HepG2 (cell line): ENCODE data around the gene PPP1CB. TPM values are rescaled to one million over a fixed set of nuclear protein-coding genes. Genes with fewer than 3 reads are reported as not detected.

Source experiments
- ARNT2 ChIP-seq: sonication (generic); formaldehyde crosslinking; IDR thresholded peaks from 2 replicates; pipeline ENCODE4 v1.8.0; 2022; ENCODE audit warnings: mild to moderate bottlenecking, low read depth, missing genetic modification reagents, moderate library complexity
- DMAP1 ChIP-seq: IDR thresholded peaks from 2 replicates; pipeline ENCODE4 v1.6.1; 2016
- ETV5 ChIP-seq: IDR thresholded peaks from 2 replicates; pipeline ENCODE4 v1.6.1; 2018; ENCODE audit warnings: missing biosample characterization, missing genetic modification reagents, inconsistent platforms, borderline replicate concordance
- EZH2 ChIP-seq: conservative IDR thresholded peaks from 2 replicates; pipeline ENCODE4 v1.6.1; 2012; ENCODE audit warnings: mild to moderate bottlenecking, low read depth, low read length, moderate library complexity
- HDAC2 ChIP-seq: sonication (generic); formaldehyde crosslinking; IDR thresholded peaks from 2 replicates; pipeline ENCODE4 v1.4.0; 2020; ENCODE audit warnings: missing genetic modification reagents
- HNRNPUL1 ChIP-seq: fragments of 200-400 bp; formaldehyde crosslinking; IDR thresholded peaks from 2 replicates; pipeline ENCODE4 v1.6.1; 2017; ENCODE audit warnings: low read depth, mild to moderate bottlenecking, low read length, moderate library complexity
- IRX3 ChIP-seq: sonication (generic); formaldehyde crosslinking; IDR thresholded peaks from 2 replicates; pipeline ENCODE4 v1.8.1; 2023; ENCODE audit warnings: mild to moderate bottlenecking, low read depth, missing genetic modification reagents, borderline replicate concordance
- JDP2 ChIP-seq: sonication (generic); formaldehyde crosslinking; IDR thresholded peaks from 2 replicates; pipeline ENCODE4 v1.8.1; 2022; ENCODE audit warnings: missing genetic modification reagents, borderline replicate concordance
- KLF6 ChIP-seq: IDR thresholded peaks from 2 replicates; pipeline ENCODE4 v1.8.0; 2016; ENCODE audit warnings: missing biosample characterization, missing genetic modification reagents
- MAF1 ChIP-seq: sonication (generic); formaldehyde crosslinking; IDR thresholded peaks from 2 replicates; pipeline ENCODE4 v1.5.0; 2020; ENCODE audit warnings: missing genetic modification reagents, borderline replicate concordance
- PHB2 ChIP-seq: fragments of 450-650 bp; IDR thresholded peaks from 2 replicates; pipeline ENCODE4 v1.6.1; 2018; ENCODE audit not compliant: partially characterized antibody
- RXRB ChIP-seq: IDR thresholded peaks from 2 replicates; pipeline ENCODE4 v1.6.1; 2016; ENCODE audit warnings: borderline replicate concordance, missing genetic modification reagents, missing compliant biosample characterization
- SALL2 ChIP-seq: sonication (generic); formaldehyde crosslinking; IDR thresholded peaks from 2 replicates; pipeline ENCODE4 v1.8.1; 2023; ENCODE audit warnings: mild to moderate bottlenecking, missing genetic modification reagents, inconsistent platforms
- SP1 ChIP-seq, 2 experiments: fragments of 450-650 bp in 1 of 2; sonication (generic) in 1 of 2; formaldehyde crosslinking in 1 of 2; IDR thresholded peaks; 2 replicates each; pipeline versions ENCODE4 v1.4.0 to v1.6.1; 2016 to 2020; ENCODE audit warnings: missing genetic modification reagents in 1 of 2
- STAT5B ChIP-seq: sonication (generic); formaldehyde crosslinking; IDR thresholded peaks from 2 replicates; pipeline ENCODE4 v1.4.0; 2020; ENCODE audit warnings: missing genetic modification reagents
- ZBTB21 ChIP-seq: sonication (generic); formaldehyde crosslinking; IDR thresholded peaks from 2 replicates; pipeline ENCODE4 v1.4.0; 2020; ENCODE audit warnings: missing genetic modification reagents
- ZIK1 ChIP-seq: sonication (generic); formaldehyde crosslinking; IDR thresholded peaks from 2 replicates; pipeline ENCODE4 v1.5.0; 2020; ENCODE audit warnings: mild to moderate bottlenecking, low read depth, missing genetic modification reagents, borderline replicate concordance
- ZKSCAN1 ChIP-seq: fragments of 150-350 bp; IDR thresholded peaks from 2 replicates; pipeline ENCODE4 v1.6.1; 2014; ENCODE audit warnings: low read length
- ZMAT5 ChIP-seq: sonication (generic); formaldehyde crosslinking; IDR thresholded peaks from 2 replicates; pipeline ENCODE4 v1.5.0; 2020; ENCODE audit warnings: mild to moderate bottlenecking, low read depth, missing genetic modification reagents, borderline replicate concordance
- ZNF18 ChIP-seq: sonication (generic); formaldehyde crosslinking; IDR thresholded peaks from 2 replicates; pipeline ENCODE4 v1.8.0; 2022; ENCODE audit warnings: mild to moderate bottlenecking, missing genetic modification reagents; ENCODE audit not compliant: insufficient replicate concordance
- ZNF224 ChIP-seq: sonication (generic); formaldehyde crosslinking; IDR thresholded peaks from 2 replicates; pipeline ENCODE4 v1.5.0; 2020; ENCODE audit warnings: mild to moderate bottlenecking, missing genetic modification reagents
- ZNF230 ChIP-seq: sonication (generic); formaldehyde crosslinking; IDR thresholded peaks from 2 replicates; pipeline ENCODE4 v1.4.0; 2020; ENCODE audit warnings: mild to moderate bottlenecking, missing genetic modification reagents
- ZNF234 ChIP-seq: sonication (generic); formaldehyde crosslinking; conservative IDR thresholded peaks from 2 replicates; pipeline ENCODE4 v1.5.1; 2020; ENCODE audit warnings: mild to moderate bottlenecking, missing genetic modification reagents
- ZNF235 ChIP-seq: sonication (generic); formaldehyde crosslinking; IDR thresholded peaks from 2 replicates; pipeline ENCODE4 v1.8.1; 2023; ENCODE audit warnings: mild to moderate bottlenecking, missing genetic modification reagents, borderline replicate concordance
- ZNF24 ChIP-seq: fragments of 450-650 bp; IDR thresholded peaks from 2 replicates; pipeline ENCODE4 v1.6.1; 2017; ENCODE audit warnings: antibody characterized with exemption, mild to moderate bottlenecking
- ZNF253 ChIP-seq: sonication (generic); formaldehyde crosslinking; IDR thresholded peaks from 2 replicates; pipeline ENCODE4 v1.8.0; 2022; ENCODE audit warnings: mild to moderate bottlenecking, missing genetic modification reagents, borderline replicate concordance
- polyA plus RNA-seq, 8 experiments: library from polyadenylated mRNA; depleted of rRNA in 3 of 8; stranded (reverse) in 7 of 8; unstranded in 1 of 8; fragments of >200 nt; fragmentation: Illumina TruSeq in 4 of 8; extraction: Trizol in 4 of 8; gene quantifications; 2 replicates each; pipeline versions ENCODE4 v1.2.1 to v1.2.3, GENCODE V29; 2011 to 2016; ENCODE audit warnings: low read depth in 4 of 8, missing spikeins in 1 of 8, mixed read lengths in 1 of 8; ENCODE audit not compliant: insufficient read depth in 1 of 8
- total RNA-seq, 5 experiments: library from RNA; depleted of rRNA; stranded (reverse); fragments of >200 nt; fragmentation: Illumina TruSeq; extraction: Trizol; gene quantifications; 2 replicates each; pipeline ENCODE4 v1.2.3, GENCODE V29; 2016; ENCODE audit warnings: low read depth in 1 of 5
- TF ChIP-seq, protein P1 (sequence below): sonication (generic); formaldehyde crosslinking; IDR thresholded peaks from 2 replicates; pipeline ENCODE4 v1.8.1; 2023; ENCODE audit warnings: mild to moderate bottlenecking, inconsistent platforms, moderate library complexity, missing genetic modification reagents, borderline replicate concordance
- TF ChIP-seq, protein P2 (sequence below): sonication (generic); formaldehyde crosslinking; IDR thresholded peaks from 2 replicates; pipeline ENCODE4 v1.8.1; 2022; ENCODE audit warnings: low read depth, mild to moderate bottlenecking, missing genetic modification reagents

The PPP1CB gene
- total and polyA plus RNA-seq, 2 of the 13 experiments (the other 11 are each of a cell fraction or from before 2014, with no cell fraction given) = 46.9 to 109 TPM

- TF ChIP-seq HDAC2 (CRISPR knock-in tag) (no peak), JDP2 (CRISPR knock-in tag) (no peak), ZNF253 (CRISPR knock-in tag) (no peak), ZBTB21 (CRISPR knock-in tag) (no peak), HNRNPUL1 (no peak), ZNF230 (no peak), ZNF24 (no peak), ARNT2 (no peak), ETV5 (CRISPR knock-in tag) (no peak), ZNF234 (no peak), KLF6 (CRISPR knock-in tag) (no peak), EZH2 (no peak), PHB2 (no peak), ZNF235 (CRISPR knock-in tag) (no peak), ZKSCAN1 (no peak), ZIK1 (CRISPR knock-in tag) (no peak), MAF1 (CRISPR knock-in tag) (no peak), ZNF224 (no peak), SALL2 (CRISPR knock-in tag) (no peak), RXRB (peak; percentile 88), ZNF18 (CRISPR knock-in tag) (no peak), STAT5B (CRISPR knock-in tag) (no peak), IRX3 (CRISPR knock-in tag) (no peak), SP1 (IDR thresholded peaks at IDR 0.05) (no peak), SP1 (CRISPR knock-in tag; IDR thresholded peaks at IDR 0.05) (no peak), ZMAT5 (CRISPR knock-in tag) (no peak), DMAP1 (CRISPR knock-in tag) (no peak)
- TF ChIP-seq, protein P1, sequence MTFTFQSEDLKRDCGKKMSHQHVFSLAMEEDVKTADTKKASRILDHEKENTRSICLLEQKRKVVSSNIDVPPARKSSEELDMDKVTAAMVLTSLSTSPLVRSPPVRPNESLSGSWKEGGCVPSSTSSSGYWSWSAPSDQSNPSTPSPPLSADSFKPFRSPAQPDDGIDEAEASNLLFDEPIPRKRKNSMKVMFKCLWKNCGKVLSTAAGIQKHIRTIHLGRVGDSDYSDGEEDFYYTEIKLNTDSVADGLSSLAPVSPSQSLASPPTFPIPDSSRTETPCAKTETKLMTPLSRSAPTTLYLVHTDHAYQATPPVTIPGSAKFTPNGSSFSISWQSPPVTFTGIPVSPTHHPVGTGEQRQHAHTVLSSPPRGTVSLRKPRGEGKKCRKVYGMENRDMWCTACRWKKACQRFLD = no peak
- TF ChIP-seq, protein P2, sequence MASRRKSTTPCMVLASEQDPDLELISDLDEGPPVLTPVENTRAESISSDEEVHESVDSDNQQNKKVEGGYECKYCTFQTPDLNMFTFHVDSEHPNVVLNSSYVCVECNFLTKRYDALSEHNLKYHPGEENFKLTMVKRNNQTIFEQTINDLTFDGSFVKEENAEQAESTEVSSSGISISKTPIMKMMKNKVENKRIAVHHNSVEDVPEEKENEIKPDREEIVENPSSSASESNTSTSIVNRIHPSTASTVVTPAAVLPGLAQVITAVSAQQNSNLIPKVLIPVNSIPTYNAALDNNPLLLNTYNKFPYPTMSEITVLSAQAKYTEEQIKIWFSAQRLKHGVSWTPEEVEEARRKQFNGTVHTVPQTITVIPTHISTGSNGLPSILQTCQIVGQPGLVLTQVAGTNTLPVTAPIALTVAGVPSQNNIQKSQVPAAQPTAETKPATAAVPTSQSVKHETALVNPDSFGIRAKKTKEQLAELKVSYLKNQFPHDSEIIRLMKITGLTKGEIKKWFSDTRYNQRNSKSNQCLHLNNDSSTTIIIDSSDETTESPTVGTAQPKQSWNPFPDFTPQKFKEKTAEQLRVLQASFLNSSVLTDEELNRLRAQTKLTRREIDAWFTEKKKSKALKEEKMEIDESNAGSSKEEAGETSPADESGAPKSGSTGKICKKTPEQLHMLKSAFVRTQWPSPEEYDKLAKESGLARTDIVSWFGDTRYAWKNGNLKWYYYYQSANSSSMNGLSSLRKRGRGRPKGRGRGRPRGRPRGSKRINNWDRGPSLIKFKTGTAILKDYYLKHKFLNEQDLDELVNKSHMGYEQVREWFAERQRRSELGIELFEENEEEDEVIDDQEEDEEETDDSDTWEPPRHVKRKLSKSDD = no peak
Observed at GRCh38 chr2:28702415-28702861, 49.2 kb upstream of the PPP1CB start (continued).
